ENCODE measurements around the gene CAV3.

Gene CAV3

DNA sequence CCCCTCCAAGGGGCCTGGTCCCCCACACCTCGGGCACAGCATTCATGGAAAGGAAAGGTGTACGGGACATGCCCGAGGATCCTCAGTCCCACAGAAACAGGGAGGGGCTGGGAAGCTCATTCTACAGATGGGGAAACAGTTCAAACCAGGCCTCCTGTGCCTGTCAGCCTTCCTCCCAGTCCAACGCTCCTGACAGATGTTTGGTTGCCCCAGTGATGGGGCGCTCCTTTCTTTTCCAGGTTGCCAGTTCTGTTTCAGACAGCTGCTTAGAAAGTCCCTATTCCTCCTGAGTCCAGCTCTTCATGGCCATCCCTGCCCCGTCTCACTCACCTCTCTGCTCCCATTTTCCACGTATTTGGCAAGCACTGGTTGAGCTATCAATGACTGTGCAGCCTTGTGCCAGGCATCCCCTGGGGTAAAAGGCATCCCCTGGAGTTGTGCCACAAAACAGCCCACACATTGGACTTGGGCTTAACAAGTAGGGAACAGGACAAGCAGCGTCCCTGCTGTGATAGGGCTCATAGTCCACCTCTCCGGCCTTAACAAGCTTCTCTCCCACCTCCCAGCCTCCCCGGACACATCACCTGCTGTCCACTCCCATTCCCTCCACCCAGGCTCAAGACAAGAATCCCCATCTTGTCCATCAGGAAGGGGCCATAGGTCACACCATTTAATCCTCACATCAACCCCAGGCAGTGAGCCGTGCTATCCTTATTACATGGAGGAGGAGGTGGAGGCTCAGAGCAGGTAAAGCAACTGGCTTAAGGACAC, 29.2 kb downstream of the CAV3 start:
- Histone ChIP-seq H3K4me3 (ENCODE audit: low read depth, low read length) (no peak overlapping the region), H3K27me3 (no peaks in the 10 kb centered on the region), H3K36me3 (no peaks in the 10 kb centered on the region), H3K9me3 (no peaks in the 10 kb centered on the region), H3K4me1 (no peaks in the 10 kb centered on the region)
- TF ChIP-seq, protein P1, sequence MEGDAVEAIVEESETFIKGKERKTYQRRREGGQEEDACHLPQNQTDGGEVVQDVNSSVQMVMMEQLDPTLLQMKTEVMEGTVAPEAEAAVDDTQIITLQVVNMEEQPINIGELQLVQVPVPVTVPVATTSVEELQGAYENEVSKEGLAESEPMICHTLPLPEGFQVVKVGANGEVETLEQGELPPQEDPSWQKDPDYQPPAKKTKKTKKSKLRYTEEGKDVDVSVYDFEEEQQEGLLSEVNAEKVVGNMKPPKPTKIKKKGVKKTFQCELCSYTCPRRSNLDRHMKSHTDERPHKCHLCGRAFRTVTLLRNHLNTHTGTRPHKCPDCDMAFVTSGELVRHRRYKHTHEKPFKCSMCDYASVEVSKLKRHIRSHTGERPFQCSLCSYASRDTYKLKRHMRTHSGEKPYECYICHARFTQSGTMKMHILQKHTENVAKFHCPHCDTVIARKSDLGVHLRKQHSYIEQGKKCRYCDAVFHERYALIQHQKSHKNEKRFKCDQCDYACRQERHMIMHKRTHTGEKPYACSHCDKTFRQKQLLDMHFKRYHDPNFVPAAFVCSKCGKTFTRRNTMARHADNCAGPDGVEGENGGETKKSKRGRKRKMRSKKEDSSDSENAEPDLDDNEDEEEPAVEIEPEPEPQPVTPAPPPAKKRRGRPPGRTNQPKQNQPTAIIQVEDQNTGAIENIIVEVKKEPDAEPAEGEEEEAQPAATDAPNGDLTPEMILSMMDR (IDR thresholded peaks at IDR 0.05; ENCODE audit: low read depth, low read length): no peak
- DNase-seq: no peak

DNA sequence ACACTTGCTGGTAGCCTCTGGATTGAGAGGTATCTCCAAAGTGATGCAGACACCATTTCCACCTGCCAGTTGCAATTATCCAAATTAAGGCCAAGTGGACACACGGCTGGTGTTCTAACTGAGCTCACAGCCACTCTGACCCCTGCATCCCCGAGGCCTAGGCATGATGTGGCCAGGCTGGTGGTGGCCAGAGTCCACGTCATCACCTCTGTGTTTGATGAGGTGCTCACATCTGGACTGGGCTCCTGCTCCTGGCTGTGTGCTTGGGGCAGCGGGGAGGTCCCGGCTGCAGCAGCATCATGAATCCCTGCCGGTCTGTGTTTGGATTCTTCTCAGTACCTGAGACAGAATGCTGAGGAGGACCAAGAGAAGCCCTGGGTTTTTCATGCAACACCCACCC, 30.9 kb downstream of the CAV3 start:
- Histone ChIP-seq H3K9me3 (no peaks in the 10 kb centered on the region), H3K4me1 (no peaks in the 10 kb centered on the region), H3K27me3 (no peaks in the 10 kb centered on the region), H3K36me3 (no peaks in the 10 kb centered on the region), H3K4me3 (ENCODE audit: low read depth, low read length) (no peak overlapping the region)
- TF ChIP-seq, protein P1 (IDR thresholded peaks at IDR 0.05; ENCODE audit: low read depth, low read length): no peak
- no peak for DNase-seq

DNA sequence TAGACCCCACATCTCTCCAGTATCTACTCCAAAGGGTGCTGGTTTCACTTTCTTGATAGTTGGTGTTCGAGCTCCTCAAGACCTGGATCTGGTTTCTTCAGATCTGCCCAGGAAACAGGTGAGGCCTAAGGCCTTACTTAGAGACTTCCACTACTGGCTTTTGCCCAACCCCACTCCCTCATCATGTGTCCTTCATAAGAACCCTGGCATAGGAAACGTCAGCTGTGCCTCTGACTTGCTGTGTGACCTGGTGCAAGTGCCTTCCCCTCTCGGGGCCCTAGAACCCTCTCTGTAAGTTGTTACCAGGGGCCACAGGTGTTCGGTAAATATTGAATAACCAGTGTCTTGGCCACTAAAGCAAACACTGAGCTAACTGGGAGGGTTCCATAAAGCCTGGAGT, 31.9 kb downstream of the CAV3 start:
- H3K4me3 ChIP-seq (ENCODE audit: low read depth, low read length): no peak overlapping the region
- H3K36me3 ChIP-seq: no peaks in the 10 kb centered on the region
- no peak for DNase-seq
- no peaks in the 10 kb centered on the region for H3K27me3 ChIP-seq
- H3K9me3 ChIP-seq: no peaks in the 10 kb centered on the region
- H3K4me1 ChIP-seq: no peaks in the 10 kb centered on the region
- TF ChIP-seq, protein P1 (IDR thresholded peaks at IDR 0.05; ENCODE audit: low read depth, low read length): no peak

DNA sequence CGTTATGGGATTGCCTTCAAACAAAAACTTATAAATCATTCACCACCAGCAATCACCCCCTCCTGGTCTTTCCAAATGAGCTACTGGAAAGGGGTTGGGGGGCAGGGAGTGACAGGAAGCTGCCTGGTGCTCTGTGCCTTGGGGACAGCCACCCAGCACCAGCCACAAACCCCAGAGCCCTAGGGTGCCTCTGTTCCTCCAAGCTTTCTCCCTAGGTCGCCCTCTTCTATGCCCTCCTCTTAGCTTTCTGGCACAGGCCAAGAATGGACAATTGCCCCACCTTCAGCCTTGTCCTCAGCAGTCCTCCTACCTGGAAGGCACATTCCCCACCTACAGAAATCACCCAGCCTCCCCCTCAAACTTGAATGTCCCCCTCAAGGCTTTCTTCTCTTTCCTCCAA, 32.5 kb downstream of the CAV3 start:
- no peaks in the 10 kb centered on the region for H3K36me3 ChIP-seq
- H3K4me3 ChIP-seq (ENCODE audit: low read depth, low read length): no peak overlapping the region
- H3K4me1 ChIP-seq: no peaks in the 10 kb centered on the region
- no peak for DNase-seq
- TF ChIP-seq, protein P1 (IDR thresholded peaks at IDR 0.05; ENCODE audit: low read depth, low read length): no peak
- no peaks in the 10 kb centered on the region for H3K9me3 ChIP-seq
- H3K27me3 ChIP-seq: no peaks in the 10 kb centered on the region

DNA sequence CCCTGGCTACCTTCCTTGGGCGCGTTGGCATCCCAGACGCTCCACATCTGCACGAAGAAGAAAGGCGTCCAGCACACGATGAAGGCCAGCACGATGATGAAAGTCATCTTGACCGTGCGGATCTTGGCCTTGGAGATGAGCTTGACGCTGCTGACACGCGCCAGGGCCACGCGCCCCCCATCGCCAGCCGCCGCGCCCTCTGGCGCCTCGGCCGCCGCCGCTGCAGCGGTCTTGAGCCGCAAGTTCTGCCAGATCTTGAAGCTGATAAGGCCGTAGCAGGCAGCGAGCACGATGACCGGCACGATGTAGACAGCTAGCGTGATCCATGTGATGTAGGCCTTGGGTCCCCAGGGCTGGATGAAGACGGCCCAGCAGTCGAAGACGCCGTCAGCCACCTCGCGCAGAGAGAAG, 33.7 kb downstream of the CAV3 start:
- Histone ChIP-seq H3K27me3 (no peaks in the 10 kb centered on the region), H3K4me1 (no peaks in the 10 kb centered on the region), H3K4me3 (ENCODE audit: low read depth, low read length) (no peak overlapping the region), H3K36me3 (no peaks in the 10 kb centered on the region), H3K9me3 (no peaks in the 10 kb centered on the region)
- TF ChIP-seq, protein P1 (IDR thresholded peaks at IDR 0.05; ENCODE audit: low read depth, low read length): no peak
- no peak for DNase-seq

DNA sequence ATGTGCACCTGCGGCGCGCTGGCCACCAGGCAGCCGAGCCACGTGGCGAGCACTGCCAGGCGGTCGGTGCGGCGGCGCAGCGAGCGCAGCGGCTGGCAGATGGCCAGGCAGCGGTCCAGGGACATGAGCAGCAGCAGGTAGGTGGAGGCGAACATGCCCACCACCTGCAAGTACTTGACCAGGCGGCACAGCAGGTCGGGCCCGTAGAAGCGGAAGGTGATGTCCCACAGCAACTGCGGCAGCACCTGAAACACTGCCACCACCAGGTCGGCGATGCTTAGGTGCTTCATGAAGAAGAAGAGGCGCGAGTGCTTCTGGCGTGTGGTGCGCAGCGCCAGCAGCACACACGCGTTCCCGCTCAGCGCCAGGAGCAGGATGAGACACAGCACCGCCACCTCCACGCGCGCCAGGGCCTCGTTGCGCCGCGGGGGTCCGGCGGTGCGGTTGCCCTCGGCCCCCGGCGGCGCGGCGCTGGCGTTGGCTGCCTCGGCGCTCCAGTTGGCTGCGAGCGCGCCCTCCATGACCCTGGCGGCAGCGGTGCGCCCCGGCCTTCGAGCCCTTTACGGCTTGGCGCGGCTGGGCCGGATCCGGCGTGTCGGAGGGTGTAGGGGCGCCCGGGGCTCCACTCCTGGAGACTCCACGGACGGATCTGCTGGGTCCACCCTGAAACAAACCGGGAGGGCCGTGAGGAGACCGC, 34.2 kb downstream of the CAV3 start:
- no peak for DNase-seq
- H3K4me3 ChIP-seq (ENCODE audit: low read depth, low read length): no peak overlapping the region
- TF ChIP-seq, protein P1 (IDR thresholded peaks at IDR 0.05; ENCODE audit: low read depth, low read length): no peak
- H3K27me3 ChIP-seq: no peaks in the 10 kb centered on the region
- no peaks in the 10 kb centered on the region for H3K4me1 ChIP-seq
- no peaks in the 10 kb centered on the region for H3K36me3 ChIP-seq
- no peaks in the 10 kb centered on the region for H3K9me3 ChIP-seq

Data from BE2C (cell line).